Retina (tissue), 1 donor: ENCODE results near the gene SNAP23.

Experiments used
- DNase-seq: peaks from one replicate; pipeline ENCODE4 v3.0.0-alpha.2; 2016

Gene SNAP23

GRCh38 chr15:42495361-42496212 is at the start of gene SNAP23:
SNAP23 (plus strand) TSS chr15:42495634; CDS start chr15:42511847, 16,213 bp downstream.
- peak; percentile 91 for DNase-seq

DNA sequence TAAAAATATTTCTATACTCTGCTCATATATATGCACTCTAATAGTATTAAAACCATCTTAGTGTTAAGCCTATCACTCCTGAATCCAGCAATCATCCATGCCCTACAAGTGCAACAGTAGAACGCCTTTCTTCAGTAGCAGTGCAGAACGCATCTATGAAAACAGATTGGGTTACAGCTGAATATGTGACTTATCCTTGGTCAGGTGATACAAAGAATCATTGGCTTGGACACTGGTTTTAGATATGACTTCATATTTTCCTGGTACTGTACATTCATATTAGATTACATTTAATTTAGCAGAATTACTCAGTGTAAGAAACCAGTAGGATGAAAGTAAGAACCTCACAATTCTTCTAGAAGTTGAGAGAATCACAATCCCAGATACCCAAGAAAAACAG is 47.8 kb upstream of the SNAP23 start:
- no peak for DNase-seq

DNA sequence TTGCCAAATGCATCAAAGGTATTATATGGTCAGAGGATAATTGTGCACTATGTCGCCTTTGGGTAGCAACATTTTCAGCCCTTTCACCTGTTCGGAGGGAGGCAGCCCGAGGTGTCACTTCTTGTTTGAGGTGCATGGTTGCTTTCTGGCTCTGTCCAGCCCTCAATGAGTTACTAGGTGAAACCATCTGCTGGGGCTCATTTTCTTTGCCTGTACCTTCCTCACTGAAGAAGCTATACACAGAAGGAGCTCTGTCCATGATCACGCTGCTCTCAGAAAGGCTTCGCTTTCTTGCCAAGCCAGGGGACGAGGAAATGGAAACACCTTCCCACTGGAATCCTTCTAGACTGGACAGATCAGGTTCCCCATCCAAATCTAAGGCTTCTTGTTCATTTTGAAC is 47.2 kb upstream of the SNAP23 start:
- DNase-seq, result no peak

- no peak for DNase-seq
Observed at GRCh38 chr15:42449770-42450424, 45.5 kb upstream of the SNAP23 start.

GRCh38 chr15:42450425-42450790 is 45.0 kb upstream of the SNAP23 start:
- DNase-seq, result no peak

DNA sequence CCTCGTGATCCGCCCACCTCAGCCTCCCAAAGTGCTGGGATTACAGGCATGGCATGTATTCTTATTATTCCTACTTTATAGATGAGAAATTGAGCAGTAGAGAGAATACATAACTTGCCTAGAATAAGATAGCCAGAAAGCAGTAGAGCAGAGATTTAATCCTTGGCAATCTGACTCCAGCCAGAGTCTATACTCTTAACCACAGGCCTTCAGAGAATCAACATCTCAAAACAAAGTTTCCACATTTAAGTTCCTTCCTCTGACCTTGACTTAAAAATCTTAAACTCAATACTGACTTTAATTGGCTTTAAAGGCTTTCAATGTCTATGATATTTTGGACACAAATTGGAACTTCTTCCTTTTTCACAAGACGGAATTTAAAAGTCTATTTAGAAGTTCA is 41.6 kb upstream of the SNAP23 start:
- DNase-seq, result no peak

- no peak for DNase-seq
Observed at GRCh38 chr15:42456531-42456930, 38.9 kb upstream of the SNAP23 start.

DNA sequence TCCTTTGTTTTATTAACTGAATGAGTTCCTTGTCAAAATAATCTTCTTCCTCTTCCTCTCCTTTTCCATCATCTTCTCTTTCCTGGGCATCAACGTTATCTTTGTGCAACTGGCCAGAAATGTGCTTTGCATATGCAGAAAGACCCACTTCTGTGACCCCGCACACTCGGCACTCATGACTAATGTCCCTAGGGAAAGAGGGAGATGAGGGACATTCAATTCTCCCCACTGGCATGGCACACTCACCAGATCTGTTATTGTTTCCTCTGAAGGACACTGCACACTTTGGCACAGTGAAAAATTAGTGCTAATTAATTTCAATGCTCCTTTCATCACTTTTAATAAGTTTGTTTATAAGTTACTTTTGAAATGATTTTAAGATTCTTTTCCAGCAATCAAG is 38.5 kb upstream of the SNAP23 start:
- DNase-seq, result no peak

DNA sequence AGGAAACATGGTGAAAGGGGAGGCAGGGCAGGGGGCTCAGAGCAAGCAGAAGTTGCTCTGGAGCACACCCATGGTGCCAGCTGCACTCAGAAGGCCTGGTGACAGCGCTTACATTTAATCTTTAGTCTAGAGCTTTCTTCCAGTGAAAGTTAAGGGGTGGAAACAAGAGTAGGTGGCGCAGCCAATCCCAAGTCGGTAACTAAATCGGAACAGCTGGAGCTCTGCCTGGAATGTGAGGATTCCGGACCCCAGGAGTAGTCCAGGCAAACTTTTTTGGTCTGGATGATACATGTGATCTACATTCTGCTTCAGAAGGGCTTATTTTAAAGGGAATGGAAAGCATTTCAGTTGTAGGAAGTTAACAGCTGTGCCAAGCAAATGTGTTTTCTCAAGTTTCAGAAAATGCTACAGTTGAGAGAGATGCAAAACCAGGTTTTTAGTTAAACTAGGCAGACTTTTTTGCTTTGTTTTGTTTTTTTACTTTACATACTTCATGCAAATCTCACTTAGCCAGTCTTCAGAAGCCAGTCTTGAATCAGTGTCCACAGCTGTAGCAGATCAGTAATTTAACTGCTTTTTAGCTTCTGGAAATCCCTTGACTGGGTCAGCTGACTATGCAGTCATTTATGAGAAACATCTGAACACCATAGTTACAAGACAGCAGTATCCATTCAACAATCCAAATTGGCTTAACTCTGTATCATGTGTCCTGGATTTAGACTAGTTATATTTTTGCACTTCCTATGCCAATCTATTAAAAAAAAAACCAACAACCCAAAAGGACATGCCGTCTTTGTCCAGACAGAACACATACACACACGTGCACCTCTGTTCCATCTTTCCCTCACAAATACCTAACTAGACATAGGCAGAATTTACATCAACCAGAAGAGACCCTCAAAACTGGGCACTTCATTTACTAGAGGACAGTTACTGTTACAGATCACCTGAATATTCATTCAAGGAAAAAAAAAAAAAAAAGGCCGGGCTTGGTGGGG is 37.7 kb upstream of the SNAP23 start:
- peak; percentile 50 for DNase-seq

- no peak for DNase-seq
Observed at GRCh38 chr15:42461261-42461660, 34.2 kb upstream of the SNAP23 start.

DNA sequence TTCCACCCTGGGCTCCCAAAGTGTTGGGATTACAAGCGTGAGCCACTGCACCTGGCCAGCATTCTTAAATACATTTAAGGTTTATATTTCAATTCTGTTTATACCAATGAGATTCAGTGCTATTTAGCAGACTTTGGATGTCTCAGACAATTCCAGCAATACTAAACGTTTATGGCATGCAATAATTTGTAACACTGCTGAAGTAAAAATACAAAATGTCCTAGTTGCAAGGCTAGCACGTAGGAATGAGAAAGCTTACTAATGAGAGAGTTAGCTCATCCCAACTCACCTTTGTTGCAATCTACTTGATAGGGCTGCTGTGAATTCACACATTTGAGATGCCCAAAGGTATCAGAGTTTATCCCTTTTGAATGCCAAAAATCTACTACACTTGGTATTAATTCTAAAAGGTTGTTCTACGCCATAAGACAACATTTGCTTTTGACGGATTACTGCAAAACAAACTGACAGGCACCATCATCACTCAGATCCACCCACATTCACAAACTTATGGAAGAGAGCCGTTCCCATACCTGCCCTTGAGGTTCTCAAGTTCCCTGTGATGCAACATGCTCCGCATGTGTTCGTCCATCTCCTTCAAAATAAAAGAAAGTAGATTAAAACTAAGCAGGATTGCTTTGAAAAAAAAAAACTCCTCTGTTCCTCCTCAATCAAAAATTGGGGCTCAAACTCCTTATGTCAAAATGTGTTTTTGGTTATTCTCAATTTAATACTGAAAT is 29.7 kb upstream of the SNAP23 start:
- DNase-seq, result no peak

DNA sequence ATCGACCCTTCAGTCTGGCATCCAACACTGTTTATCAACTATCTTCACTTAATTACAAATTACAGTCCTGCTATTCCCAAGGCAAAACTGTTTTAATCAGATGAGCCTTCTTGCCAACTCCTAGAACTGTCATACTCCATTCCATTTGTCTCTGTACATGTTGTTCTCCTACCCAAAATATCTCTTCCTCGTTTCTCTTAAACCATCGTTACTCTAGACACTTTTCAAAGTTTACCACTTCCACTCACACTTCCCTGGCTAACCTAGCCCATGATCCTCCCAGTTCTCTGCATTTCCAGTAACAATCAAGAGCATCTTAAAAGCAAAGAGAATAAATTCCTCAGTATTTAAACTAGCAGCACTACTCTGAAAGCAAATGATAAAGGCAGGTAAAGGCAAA is 24.4 kb upstream of the SNAP23 start:
- no peak for DNase-seq

GRCh38 chr15:42474827-42475226 is 20.6 kb upstream of the SNAP23 start:
- DNase-seq, result no peak

- DNase-seq, result no peak
Observed at GRCh38 chr15:42482701-42483100, 12.7 kb upstream of the SNAP23 start.

DNA sequence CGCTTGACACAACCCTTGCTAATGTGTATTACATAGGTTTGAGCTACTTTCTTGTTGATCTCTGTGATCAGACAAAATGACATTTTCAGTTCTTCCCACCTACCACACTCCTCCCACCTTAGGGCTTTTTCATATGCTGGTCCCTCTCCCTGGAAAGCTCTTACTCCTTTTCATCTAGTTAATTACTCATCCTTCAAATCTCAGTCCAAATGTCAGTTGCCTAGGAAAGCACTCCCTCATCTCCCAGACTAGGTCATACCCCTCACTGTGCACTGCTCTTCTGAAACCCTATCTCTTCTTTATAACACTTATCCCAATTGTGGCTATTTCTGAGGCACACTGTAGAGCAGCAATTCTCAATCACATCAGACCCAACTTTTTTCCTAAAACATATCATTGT is 11.8 kb upstream of the SNAP23 start:
- no peak for DNase-seq

DNA sequence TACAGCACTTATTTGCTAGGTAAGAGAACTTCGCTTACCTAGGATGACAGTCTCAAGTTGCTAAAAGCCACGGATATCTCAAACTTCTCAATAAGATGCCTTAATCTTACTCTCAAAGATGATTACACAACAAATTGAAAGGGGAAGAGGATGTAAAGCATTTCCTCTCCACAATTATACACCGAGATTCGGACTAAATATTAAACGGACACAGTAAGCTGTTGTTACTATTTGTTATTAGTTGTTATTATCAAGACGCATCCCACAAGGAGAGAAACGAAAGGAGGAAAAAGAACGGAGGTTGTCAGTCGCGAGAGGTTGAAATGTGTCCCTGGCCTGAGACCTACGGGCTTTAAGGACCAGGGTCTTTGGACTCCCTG is 5.2 kb upstream of the SNAP23 start:
- no peak for DNase-seq

- peak; percentile 95 for DNase-seq
Observed at GRCh38 chr15:42490671-42491538, 4.5 kb upstream of the SNAP23 start, which contains the start of gene ZNF106. ZNF106 (minus strand) TSS chr15:42491141; CDS start chr15:42472289, 18,852 bp downstream.

- DNase-seq, result no peak
Observed at GRCh38 chr15:42491539-42492225, 3.8 kb upstream of the SNAP23 start.

DNA sequence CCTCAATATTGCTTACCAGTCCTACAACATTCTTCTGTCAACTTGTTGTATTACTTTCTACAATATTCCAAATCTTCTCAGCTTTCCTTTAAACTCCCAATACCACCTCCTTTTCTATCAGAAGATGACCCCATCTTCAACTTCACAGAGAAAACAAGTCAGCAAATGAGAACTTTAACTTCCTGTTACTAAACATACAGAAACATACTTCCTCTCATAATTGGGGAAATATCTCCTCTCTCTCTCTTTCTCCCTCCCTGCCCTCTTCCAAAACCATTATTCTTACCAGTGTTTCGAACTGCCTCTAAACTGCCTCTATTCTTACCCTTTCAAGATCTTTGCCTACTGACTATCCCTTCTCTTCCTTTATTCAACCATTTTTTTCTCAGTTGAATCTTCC is 1.8 kb upstream of the SNAP23 start:
- no peak for DNase-seq

- DNase-seq, result no peak
Observed at GRCh38 chr15:42494998-42495360, 455 bp upstream of the SNAP23 start.
